ENCODE results near the gene SREK1IP1. TPM values are rescaled to one million over a fixed set of nuclear protein-coding genes. Genes with fewer than 3 reads are reported as not detected.

SREK1IP1 gene
- total RNA-seq (2022; extraction: Qiagen RNA extraction; ENCODE audit: low read depth), result 6.7 to 12.1 TPM (median 9.3 TPM) in 5 replicates

DNA sequence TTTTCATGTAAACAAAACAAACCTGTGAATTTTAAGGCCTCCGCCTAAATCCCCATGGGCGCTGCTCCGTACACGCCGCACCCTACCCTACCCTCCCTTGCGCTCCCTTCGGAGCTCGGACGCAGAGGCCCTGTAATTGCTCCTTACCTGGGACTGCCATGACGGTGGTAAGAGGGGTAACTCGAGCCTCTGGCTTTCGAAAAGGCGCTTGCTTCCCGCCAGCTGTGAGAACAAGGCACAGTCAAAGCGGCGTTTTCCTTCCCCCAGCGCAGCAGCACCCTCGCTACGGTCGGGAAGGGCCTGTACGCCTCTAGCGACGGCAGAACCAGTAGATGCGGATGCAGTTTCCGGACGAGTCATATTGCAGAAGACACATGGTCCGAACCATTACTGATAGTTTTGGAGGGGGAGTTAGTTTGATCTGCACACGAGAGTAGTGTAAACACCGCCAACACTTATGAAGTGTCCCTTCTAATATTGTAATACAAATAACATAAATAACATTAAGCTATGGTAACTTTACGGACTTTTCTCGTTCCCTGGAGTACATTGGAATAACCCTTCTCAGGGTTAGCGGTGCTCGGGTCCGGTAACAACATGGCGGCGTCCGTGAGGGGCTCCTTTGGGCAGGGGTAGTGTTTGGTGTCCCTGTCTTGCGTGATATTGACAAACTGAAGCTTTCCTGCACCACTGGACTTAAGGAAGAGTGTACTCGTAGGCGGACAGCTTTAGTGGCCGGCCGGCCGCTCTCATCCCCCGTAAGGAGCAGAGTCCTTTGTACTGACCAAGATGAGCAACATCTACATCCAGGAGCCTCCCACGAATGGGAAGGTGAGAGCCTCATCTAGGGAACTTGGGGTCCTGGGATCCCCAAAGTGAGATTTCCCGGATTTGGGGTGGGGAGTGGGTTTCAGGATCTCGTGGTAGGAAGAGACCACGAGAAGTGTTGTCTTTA lies at the start of gene SREK1IP1, which contains the start of gene CWC27:
Gene SREK1IP1, minus strand, starts transcription at position 334 of the 955 bp plus-strand sequence. Its CDS starts 174 bp downstream, at position 160.
Gene CWC27, plus strand, starts transcription at position 573 of the 955 bp plus-strand sequence. Its CDS starts 217 bp downstream, at position 790.

DNA sequence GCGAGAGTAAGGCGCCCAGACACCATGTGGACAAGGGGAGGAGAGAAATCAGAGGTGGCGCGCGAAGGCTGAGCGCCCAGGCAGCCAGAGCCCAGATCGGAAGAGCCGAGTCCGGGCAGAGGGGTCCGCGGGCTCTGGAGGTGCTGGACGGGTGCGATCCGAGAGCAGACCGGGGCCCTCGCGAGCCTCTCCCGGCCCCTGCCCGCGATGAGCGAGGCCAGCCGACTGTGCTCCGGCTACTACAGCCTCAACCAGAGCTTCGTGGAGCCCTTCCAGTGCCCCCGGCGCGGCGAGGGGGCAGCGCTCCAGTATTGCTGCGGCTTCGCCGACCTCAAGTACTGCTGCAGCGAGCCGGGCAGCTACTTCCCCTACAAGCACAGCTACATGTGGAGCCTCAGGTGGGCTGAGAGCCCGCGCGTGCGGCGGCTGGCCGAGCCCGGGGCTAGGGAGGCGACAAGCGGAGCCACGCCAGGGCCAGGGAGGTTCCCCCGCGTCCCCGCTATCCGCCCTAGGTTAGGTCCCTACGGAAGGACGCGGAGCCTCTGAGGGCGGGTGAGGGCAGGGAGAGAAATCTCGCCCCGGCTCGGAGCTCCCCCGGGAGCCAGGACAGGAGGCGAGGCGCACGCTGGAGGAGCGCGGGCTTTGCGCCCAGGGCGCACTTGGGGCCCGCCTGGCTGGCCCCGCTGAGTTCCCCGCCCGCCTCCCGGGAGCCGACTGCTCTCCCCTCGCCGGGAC lies 77.9 kb downstream of the SREK1IP1 start, which contains the start of gene SHISAL2B:
Gene SHISAL2B, plus strand, starts transcription at position 87 of the 735 bp plus-strand sequence. Its CDS starts 121 bp downstream, at position 208.

Other genes starting within 250 kb of the SREK1IP1 start
- gene SHISAL2B, start 78.2 kb downstream of the SREK1IP1 start, total RNA-seq (2022; extraction: Qiagen RNA extraction; ENCODE audit: low read depth), result not detected in 5 replicates
- 12.7 to 19.0 TPM (median 15.6 TPM) in 5 replicates for gene CWC27, start 239 bp upstream of the SREK1IP1 start, total RNA-seq (2022; extraction: Qiagen RNA extraction; ENCODE audit: low read depth)